PC-3 (cell line): ENCODE measurements around the gene WDR36.

Experiments
- CTCF ChIP-seq: fragments of 300-600 bp; sonication (generic); conservative IDR thresholded peaks from 2 replicates; pipeline ENCODE4 v1.5.1; 2017; ENCODE audit warnings: antibody characterized with exemption, low read depth, mild to moderate bottlenecking, low read length
- EZH2 ChIP-seq: fragments of 300-600 bp; sonication (generic); IDR thresholded peaks from one replicate; pipeline ENCODE4 v1.6.1; 2017; ENCODE audit warnings: antibody characterized with exemption, mild to moderate bottlenecking, low read length; ENCODE audit not compliant: unreplicated experiment

DNA sequence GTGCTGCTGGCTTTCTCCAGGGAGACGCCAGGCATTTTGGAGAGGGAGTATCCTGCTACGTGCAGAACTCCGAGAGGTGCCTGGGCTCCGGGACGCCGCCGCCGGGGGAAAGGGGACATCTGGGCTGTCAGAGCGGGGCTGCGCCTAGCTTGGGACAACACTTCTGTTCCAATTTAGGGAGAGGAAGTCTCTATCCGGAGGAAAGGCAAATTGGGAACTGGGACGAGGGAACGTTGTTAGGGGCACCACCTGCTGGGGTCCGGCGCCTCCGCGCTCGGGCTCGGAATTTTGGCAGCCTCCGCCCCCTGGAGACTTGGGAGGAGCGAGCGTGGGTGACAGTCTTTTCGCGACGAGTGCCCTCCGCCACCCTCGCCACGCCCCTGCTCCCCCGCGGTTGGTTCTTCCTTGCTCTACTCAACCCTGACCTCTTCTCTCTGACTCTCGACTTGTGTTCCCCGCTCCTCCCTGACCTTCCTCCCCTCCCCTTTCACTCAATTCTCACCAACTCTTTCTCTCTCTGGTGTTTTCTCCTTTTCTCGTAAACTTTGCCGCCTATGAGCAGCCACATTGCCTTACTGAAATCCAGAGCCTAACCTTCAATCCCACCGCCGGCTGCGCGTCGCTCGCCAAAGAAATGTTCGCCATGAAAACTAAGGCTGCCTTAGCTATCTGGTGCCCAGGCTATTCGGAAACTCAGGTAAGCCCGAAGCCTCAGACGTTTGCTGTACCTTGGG lies 19.0 kb upstream of the WDR36 start:
- TF ChIP-seq CTCF (no peak), EZH2 (no peak)
